MM.1S (cell line): ENCODE results near the gene CASP9.

Source experiments
- EZH2 ChIP-seq: fragments of 300-600 bp; sonication (generic); optimal IDR thresholded peaks from 2 replicates; pipeline ENCODE3; 2017; ENCODE audit warnings: low read depth, mild to moderate bottlenecking, antibody characterized with exemption, low read length, mixed read lengths
- EZH2phosphoT487 ChIP-seq: fragments of 300-600 bp; sonication (generic); IDR thresholded peaks from 2 replicates; pipeline ENCODE4 v1.6.1; 2018; ENCODE audit warnings: antibody characterized with exemption, low read length
- TF ChIP-seq, protein P1 (sequence below): fragments of 300-600 bp; sonication (generic); IDR thresholded peaks from 2 replicates; pipeline ENCODE4 v1.5.1; 2016; ENCODE audit warnings: antibody characterized with exemption, low read length, mixed read lengths

DNA sequence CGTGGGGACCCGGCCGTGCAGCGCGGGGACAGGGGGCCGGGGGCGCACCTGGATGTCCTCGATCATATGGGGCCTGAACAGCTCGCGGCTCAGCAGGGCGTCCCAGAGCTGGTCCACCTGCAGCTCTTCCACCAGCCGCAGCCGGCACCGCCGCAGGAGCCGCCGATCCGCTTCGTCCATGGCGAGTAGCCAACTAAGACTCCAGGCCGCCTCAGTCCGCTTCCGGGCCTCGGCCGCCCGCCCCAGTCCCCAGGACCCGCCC, at the start of gene CASP9:
- TF ChIP-seq, protein P1, sequence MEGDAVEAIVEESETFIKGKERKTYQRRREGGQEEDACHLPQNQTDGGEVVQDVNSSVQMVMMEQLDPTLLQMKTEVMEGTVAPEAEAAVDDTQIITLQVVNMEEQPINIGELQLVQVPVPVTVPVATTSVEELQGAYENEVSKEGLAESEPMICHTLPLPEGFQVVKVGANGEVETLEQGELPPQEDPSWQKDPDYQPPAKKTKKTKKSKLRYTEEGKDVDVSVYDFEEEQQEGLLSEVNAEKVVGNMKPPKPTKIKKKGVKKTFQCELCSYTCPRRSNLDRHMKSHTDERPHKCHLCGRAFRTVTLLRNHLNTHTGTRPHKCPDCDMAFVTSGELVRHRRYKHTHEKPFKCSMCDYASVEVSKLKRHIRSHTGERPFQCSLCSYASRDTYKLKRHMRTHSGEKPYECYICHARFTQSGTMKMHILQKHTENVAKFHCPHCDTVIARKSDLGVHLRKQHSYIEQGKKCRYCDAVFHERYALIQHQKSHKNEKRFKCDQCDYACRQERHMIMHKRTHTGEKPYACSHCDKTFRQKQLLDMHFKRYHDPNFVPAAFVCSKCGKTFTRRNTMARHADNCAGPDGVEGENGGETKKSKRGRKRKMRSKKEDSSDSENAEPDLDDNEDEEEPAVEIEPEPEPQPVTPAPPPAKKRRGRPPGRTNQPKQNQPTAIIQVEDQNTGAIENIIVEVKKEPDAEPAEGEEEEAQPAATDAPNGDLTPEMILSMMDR = no peak
- TF ChIP-seq EZH2 (no peak), EZH2phosphoT487 (no peak)
